CD4-positive, alpha-beta T cell treated with Interleukin-15 for 1 hour (primary cell): ENCODE results near the gene RNU7-1.
A peak's percentile ranks its signal among the peaks of the same experiment; 100 is the strongest.

Source experiments
- DNase-seq: peaks from one replicate; pipeline ENCODE4 v3.0.0-alpha.2; 2020

RNU7-1 gene

GRCh38 chr12:6954316-6955107 lies 10.9 kb downstream of the RNU7-1 start:
- peak; percentile 15 for DNase-seq

GRCh38 chr12:6955108-6956020 lies 11.7 kb downstream of the RNU7-1 start:
- peak; percentile 18 for DNase-seq

GRCh38 chr12:6956021-6956727 lies 12.6 kb downstream of the RNU7-1 start:
- DNase-seq = no peak

- peak; percentile 49 for DNase-seq
Observed at GRCh38 chr12:6957151-6957701, 13.6 kb downstream of the RNU7-1 start.

GRCh38 chr12:6957741-6958608 lies 14.4 kb downstream of the RNU7-1 start:
- DNase-seq = no peak

GRCh38 chr12:6958609-6959057 lies 15.0 kb downstream of the RNU7-1 start:
- DNase-seq = no peak

- DNase-seq = peak; percentile 86
Observed at GRCh38 chr12:6959058-6959804, 15.6 kb downstream of the RNU7-1 start.

GRCh38 chr12:6959805-6960592 lies 16.4 kb downstream of the RNU7-1 start:
- DNase-seq = no peak

- peak; percentile 52 for DNase-seq
Observed at GRCh38 chr12:6960593-6961277, 17.1 kb downstream of the RNU7-1 start.

GRCh38 chr12:6961278-6961694 lies 17.7 kb downstream of the RNU7-1 start:
- DNase-seq = peak; percentile 93

- peak; percentile 51 for DNase-seq
Observed at GRCh38 chr12:6961695-6962284, 18.2 kb downstream of the RNU7-1 start.

GRCh38 chr12:6962285-6963015 lies 18.8 kb downstream of the RNU7-1 start:
- no peak for DNase-seq

- DNase-seq = no peak
Observed at GRCh38 chr12:6963016-6963731, 19.6 kb downstream of the RNU7-1 start.

GRCh38 chr12:6963791-6964413 lies 20.3 kb downstream of the RNU7-1 start:
- DNase-seq = no peak

- DNase-seq = no peak
Observed at GRCh38 chr12:6964605-6965025, 21.0 kb downstream of the RNU7-1 start.

GRCh38 chr12:6965026-6965661 lies 21.5 kb downstream of the RNU7-1 start:
- DNase-seq = peak; percentile 90

GRCh38 chr12:6965714-6966113 lies 22.1 kb downstream of the RNU7-1 start:
- DNase-seq = no peak
